Natural killer cell (primary cell): ENCODE data around the gene TNFAIP8L2. TPM values are rescaled to one million over a fixed set of nuclear protein-coding genes. Genes with fewer than 3 reads are reported as not detected.

Experiments used
- ATAC-seq, 3 donors: fragments of 150-1000 bp in 2 of 3; fragments of 200-7000 bp in 1 of 3; cut with Tn5 transposase; 1 replicate in 1 of 3; 2 replicates in 2 of 3; pipeline ENCODE4 v1.10.0; 2021; ENCODE audit warnings: mild to moderate bottlenecking in 2 of 3, moderate library complexity in 2 of 3
- DNase-seq, 2 donors: peaks; one replicate each; pipeline versions ENCODE4 v3.0.0 to v3.0.0-alpha.2; 2013 to 2021; ENCODE audit warnings: mixed read lengths in 1 of 2
- H3K27ac ChIP-seq: one replicate; pipeline ENCODE4 v1.5.1; 2013; ENCODE audit warnings: mild to moderate bottlenecking, low read length
- H3K27me3 ChIP-seq: one replicate; pipeline ENCODE4 v1.6.1; 2013; ENCODE audit warnings: low read length; ENCODE audit not compliant: control insufficient read depth, insufficient read depth
- H3K36me3 ChIP-seq: one replicate; pipeline ENCODE4 v1.6.1; 2013; ENCODE audit warnings: low read length; ENCODE audit not compliant: control insufficient read depth, insufficient read depth
- H3K4me1 ChIP-seq: one replicate; pipeline ENCODE4 v1.6.1; 2013; ENCODE audit warnings: low read length; ENCODE audit not compliant: control insufficient read depth, insufficient read depth
- H3K4me3 ChIP-seq: one replicate; pipeline ENCODE4 v1.5.1; 2013; ENCODE audit warnings: low read length
- H3K9me3 ChIP-seq: one replicate; pipeline ENCODE4 v1.6.1; 2013; ENCODE audit warnings: low read length; ENCODE audit not compliant: control insufficient read depth, insufficient read depth
- H3K27ac Mint-ChIP-seq, 2 donors: one replicate each; pipeline ENCODE4 v1.8.0; 2022; ENCODE audit warnings: mild to moderate bottlenecking in 2 of 2, mixed read lengths in 2 of 2, moderate library complexity in 1 of 2
- H3K27me3 Mint-ChIP-seq, 2 donors: one replicate each; pipeline ENCODE4 v1.8.0; 2022; ENCODE audit warnings: low read depth in 2 of 2, mixed read lengths in 2 of 2
- H3K36me3 Mint-ChIP-seq: one replicate; pipeline ENCODE4 v1.8.0; 2022; ENCODE audit warnings: mixed read lengths
- H3K4me1 Mint-ChIP-seq, 2 donors: one replicate each; pipeline ENCODE4 v1.8.0; 2022; ENCODE audit warnings: mixed read lengths in 2 of 2
- H3K4me3 Mint-ChIP-seq: one replicate; pipeline ENCODE4 v1.8.0; 2022; ENCODE audit warnings: mild to moderate bottlenecking, moderate library complexity, mixed read lengths
- H3K9me3 Mint-ChIP-seq, 2 donors: one replicate each; pipeline ENCODE4 v1.8.0; 2022; ENCODE audit warnings: mixed read lengths in 2 of 2
- CTCF ChIP-seq: fragments of 200-600 bp; IDR thresholded peaks from one replicate; pipeline ENCODE4 v1.8.0; 2022; ENCODE audit warnings: antibody characterized with exemption
- WGBS: methylation state at CpG from one replicate; pipeline ENCODE4 v1.1.7; 2013; ENCODE audit warnings: missing lambda C conversion rate; ENCODE audit not compliant: insufficient coverage; 5-methylcytosine and 5-hydroxymethylcytosine counted together
- intact Hi-C: fragments of 100-400 bp; cut with micrococcal nuclease; formaldehyde crosslinking; loops from one replicate; pipeline ENCODE4 v1.14.2; 2022
- total RNA-seq, 4 donors: library from RNA; stranded (reverse); fragments of 120-200 nt in 1 of 4; gene quantifications; one replicate each; pipeline versions ENCODE4 v1.2.3 to v1.2.4, GENCODE V29; 2013 to 2022

TNFAIP8L2 gene
- total RNA-seq, 3 donors from 2014 or later (not counting 1 experiment from before 2014, with no cell fraction given) = 4.8 to 14.5 (median 5.7) TPM

DNA sequence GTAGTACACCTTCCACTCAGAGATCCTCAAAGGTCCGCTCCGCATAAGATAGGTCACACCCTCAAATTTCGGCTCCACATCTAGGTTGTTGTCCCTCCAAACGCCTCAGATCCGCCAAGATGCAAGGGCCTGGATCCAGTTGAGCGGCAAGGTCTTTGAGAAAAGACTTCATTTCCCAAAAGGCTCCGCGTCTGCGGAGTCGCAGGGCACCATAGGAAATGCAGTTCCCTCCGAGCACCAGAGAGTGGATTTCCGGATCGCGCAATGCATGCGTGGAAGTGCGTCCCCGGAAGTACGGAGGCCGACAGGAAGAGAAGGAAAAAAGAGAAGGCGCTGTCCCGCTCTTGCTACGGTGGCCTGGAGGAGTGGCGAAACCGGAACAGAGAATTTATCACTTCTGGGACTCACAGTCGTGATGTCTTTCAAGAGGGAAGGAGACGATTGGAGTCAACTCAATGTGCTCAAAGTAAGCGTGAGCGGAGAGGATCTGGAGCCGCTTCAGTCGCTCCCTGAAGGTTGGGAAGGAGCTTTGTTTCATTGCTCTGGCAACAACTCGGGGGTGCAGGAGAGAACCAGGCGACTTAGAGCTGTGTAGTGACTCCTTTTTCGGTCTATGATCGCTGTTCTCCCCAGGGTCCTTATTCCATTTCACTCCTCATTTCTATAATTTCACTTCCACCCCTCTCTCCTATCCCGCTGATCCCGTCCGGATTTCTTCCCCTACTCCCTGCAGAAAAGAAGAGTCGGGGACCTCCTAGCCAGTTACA is 9.5 kb downstream of the TNFAIP8L2 start, which contains the start of the genes LYSMD1 and SCNM1:
Gene LYSMD1, minus strand, starts transcription at position 165 of the 767 bp plus-strand sequence. CDS start 644 bp downstream, outside the sequence.
Gene SCNM1, plus strand, starts transcription at position 407 of the 767 bp plus-strand sequence. Its CDS starts 9 bp downstream, at position 416.
- no peaks in the 10 kb centered on the region for H3K9me3 Mint-ChIP-seq
- 1% methylated on average over 38 of the region's 38 CpGs for WGBS
- H3K9me3 ChIP-seq = no peaks in the 10 kb centered on the region
- peak within 1 kb of the TSS; percentile 68 for H3K27ac ChIP-seq
- intact Hi-C loops = loop anchor here (1.0 kb wide), 1 partner anchor 24 kb away; the partner anchor contains the start of gene VPS72
- H3K4me3 Mint-ChIP-seq = peak within 1 kb of the TSS; percentile 99
- no peaks in the 10 kb centered on the region for H3K27me3 Mint-ChIP-seq
- H3K36me3 Mint-ChIP-seq = peaks cover 7% of the 10 kb centered on the region
- no peaks in the 10 kb centered on the region for H3K27me3 ChIP-seq
- DNase-seq (peak; percentile 91 to 99), ATAC-seq (peak; percentile 97 to 99 (median 98))
- peak within 1 kb of the TSS; percentile 90 for H3K4me3 ChIP-seq
- peaks cover 26% of the 10 kb centered on the region for H3K36me3 ChIP-seq
- H3K27ac Mint-ChIP-seq = peak within 1 kb of the TSS; percentile 94
- peaks cover 30 to 42% of the 10 kb centered on the region in 2 donors for H3K4me1 Mint-ChIP-seq
- TF ChIP-seq CTCF = no peak
- peaks cover 27% of the 10 kb centered on the region for H3K4me1 ChIP-seq

- 7% methylated on average over 15 of the region's 15 CpGs for WGBS
- peak overlapping the region; percentile 99 for H3K4me3 Mint-ChIP-seq
- no peaks in the 10 kb centered on the region for H3K27me3 Mint-ChIP-seq
- no peak for DNase-seq
- Histone ChIP-seq H3K9me3 (no peaks in the 10 kb centered on the region), H3K27ac (peak overlapping the region; percentile 68), H3K4me3 (peak overlapping the region; percentile 90), H3K27me3 (no peaks in the 10 kb centered on the region), H3K4me1 (peaks cover 24% of the 10 kb centered on the region), H3K36me3 (peaks cover 28% of the 10 kb centered on the region)
- H3K4me1 Mint-ChIP-seq = peaks cover 30 to 39% of the 10 kb centered on the region in 2 donors
- TF ChIP-seq CTCF = no peak
- no peak for ATAC-seq
- H3K27ac Mint-ChIP-seq = peak overlapping the region; percentile 94
- intact Hi-C loops = loop anchor here (1.0 kb wide), 1 partner anchor 24 kb away; the partner anchor contains the start of gene VPS72
- H3K9me3 Mint-ChIP-seq = no peaks in the 10 kb centered on the region
- H3K36me3 Mint-ChIP-seq = peaks cover 7% of the 10 kb centered on the region
These were observed 10.1 kb downstream of the TNFAIP8L2 start for GRCh38 chr1:151166505-151166956.

DNA sequence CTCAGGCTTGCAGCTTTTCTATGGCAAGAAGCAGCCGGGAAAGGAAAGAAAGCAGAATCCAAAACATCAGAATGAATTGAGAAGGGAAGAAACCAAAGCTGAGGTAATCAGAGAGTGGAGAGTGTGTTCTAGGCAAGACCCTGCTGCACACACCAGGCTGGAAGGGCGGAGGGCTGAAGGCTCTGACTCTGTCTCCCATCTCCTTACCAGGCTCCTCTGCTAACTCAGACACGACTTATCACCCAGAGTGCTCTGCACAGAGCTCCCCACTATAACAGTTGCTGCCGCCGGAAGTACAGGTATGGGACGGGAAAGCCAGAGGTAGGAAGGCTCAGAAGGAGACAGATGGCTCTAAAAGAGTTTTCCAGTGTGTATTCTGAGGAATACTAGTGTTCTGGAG is 10.7 kb downstream of the TNFAIP8L2 start:
- H3K27me3 ChIP-seq = no peaks in the 10 kb centered on the region
- H3K27me3 Mint-ChIP-seq = no peaks in the 10 kb centered on the region
- intact Hi-C loops = no loop called here
- peaks cover 30 to 33% of the 10 kb centered on the region in 2 donors for H3K4me1 Mint-ChIP-seq
- H3K27ac Mint-ChIP-seq = peak overlapping the region; percentile 94
- ATAC-seq = no peak
- peaks cover 7% of the 10 kb centered on the region for H3K36me3 Mint-ChIP-seq
- no peak for DNase-seq
- H3K4me1 ChIP-seq = peaks cover 22% of the 10 kb centered on the region
- H3K27ac ChIP-seq = no peak overlapping the region
- no peaks in the 10 kb centered on the region for H3K9me3 ChIP-seq
- 100% methylated on average over 6 of the region's 6 CpGs for WGBS
- H3K9me3 Mint-ChIP-seq = no peaks in the 10 kb centered on the region
- peak overlapping the region; percentile 99 for H3K4me3 Mint-ChIP-seq
- no peak overlapping the region for H3K4me3 ChIP-seq
- H3K36me3 ChIP-seq = peaks cover 28% of the 10 kb centered on the region
- TF ChIP-seq CTCF = no peak
